Dedifferentiated amniotic fluid mesenchymal stem cell (primary cell): Measurements from ENCODE around the gene PRR5L.
A peak's percentile ranks its signal among the peaks of the same experiment; 100 is the strongest.

Source experiments
- DNase-seq: peaks from one replicate; pipeline ENCODE4 v3.0.0-alpha.2; 2016; ENCODE audit errors: extremely low spot score

Gene PRR5L

DNA sequence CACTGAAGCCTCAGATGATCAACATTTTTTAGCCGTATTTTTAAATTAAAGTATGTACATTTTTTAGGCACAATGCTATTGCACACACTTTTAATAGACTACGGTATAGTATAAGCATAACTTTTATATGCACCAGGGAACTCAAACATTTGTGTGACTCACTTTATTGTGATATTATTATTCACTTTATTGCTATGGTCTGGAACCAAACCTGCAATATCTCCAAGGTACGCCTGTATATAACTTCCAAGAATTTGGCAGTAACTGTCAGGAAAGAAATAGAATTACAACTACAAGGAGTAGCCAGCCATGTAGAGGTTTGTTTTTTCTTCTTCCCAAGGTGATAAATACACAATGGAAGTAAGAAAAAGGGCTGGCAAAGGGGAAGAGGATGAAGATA is 62.3 kb downstream of the PRR5L start:
- no peak for DNase-seq

DNA sequence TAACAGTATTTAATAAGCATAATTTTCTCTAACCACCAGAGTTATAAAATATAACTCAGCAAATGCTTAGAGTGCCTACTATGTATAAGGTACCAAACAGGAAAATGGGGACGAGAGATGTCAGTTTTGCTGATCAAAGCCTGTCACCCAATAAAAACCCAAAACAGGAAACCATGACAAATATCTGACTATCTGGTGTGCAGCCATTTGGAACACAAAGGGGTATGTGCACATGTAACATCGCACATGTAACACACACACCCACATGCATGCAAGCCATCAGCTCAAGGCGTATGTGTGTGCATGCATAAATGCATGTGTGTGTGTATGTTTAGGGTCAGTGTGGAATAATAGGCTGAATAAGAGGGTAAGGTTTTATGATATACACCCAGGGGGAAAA is 64.2 kb downstream of the PRR5L start:
- DNase-seq: no peak

DNA sequence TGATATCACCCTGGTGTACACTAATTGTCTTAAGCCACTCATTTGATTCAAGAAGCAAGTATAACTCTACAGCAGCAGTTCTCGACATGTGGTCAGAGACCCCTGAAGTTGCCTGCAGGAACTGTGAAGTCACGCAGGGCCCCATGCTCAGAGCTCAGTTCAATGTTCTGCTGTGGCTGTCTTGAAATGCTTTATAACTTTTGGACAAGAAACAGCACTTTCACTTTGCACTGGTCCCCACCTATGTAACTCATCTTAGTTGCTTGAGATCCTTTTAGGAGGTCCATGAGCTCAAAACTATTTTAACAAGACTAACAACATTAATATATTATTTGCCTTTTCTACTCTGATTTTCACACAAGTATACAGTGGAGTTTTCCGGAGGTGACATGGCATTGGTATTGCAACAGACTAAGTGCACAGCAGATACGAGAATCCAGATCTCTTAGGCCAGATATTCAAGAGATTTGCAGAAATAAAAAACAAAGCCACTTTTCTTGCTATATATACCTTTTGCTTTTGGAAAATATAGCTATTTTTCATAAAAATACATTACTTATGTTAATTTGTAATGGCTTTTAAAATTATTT is 64.8 kb downstream of the PRR5L start:
- DNase-seq: no peak

DNA sequence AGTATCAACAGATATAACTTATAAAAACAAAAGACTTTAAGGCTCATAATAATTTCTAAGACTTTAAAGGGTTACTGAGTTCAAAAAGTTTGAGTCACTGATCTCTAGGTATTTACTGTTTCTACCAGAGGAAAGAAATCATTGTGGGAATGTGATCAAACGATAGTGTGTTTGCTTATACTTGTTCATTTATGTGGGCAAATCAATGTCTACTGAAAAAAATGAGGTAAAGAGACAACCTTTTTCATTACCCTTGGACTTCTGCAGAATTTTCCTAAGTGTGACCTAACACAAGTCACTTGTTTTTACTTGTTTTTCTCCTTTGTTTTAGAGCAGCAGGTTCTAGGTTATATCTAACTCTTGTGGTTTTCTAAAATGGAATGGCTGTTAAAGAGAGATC is 65.4 kb downstream of the PRR5L start:
- DNase-seq: no peak

DNA sequence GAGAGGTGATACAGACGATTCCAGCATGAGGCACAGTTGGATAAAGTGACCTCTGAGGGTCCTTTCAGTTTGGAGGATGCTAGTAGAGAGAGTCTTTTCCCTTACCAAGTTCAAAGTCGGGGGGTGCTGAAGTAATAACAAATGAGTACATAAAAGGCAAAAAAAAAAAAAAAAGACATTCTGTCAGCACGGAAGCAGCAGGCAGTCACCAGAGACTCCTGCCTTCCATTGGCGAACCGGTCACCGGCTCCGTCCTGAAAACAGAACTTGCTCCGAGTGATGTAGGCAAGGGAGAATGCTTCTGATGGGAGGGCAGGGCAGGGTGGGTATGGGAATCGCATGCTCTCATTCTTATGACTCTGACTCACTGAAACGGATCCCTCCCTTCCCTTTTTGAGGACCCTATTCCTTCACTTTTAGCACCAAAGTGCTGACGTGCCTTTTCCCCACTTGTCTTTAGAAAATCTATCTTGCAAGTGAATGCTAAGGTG is 65.9 kb downstream of the PRR5L start:
- peak; percentile 91 for DNase-seq

DNA sequence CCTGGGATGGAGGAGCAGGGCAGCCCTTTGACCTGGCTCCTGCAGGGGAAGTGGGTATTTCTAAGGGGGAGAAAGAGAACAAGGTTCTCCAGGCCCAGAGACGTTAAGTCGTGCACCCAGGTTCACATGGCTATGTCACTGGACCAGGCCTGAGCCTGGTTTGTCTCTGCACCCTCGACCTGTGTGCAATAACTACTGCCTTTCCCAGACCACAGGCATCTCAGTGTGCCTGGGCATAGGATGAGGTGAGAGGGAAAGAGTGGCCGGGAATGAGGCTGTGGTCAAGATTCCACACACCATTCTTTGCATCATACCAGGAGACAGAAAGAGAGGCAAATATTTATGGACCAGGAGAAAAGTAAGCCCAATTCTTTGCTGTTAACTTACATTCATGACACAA is 66.8 kb downstream of the PRR5L start:
- no peak for DNase-seq

DNA sequence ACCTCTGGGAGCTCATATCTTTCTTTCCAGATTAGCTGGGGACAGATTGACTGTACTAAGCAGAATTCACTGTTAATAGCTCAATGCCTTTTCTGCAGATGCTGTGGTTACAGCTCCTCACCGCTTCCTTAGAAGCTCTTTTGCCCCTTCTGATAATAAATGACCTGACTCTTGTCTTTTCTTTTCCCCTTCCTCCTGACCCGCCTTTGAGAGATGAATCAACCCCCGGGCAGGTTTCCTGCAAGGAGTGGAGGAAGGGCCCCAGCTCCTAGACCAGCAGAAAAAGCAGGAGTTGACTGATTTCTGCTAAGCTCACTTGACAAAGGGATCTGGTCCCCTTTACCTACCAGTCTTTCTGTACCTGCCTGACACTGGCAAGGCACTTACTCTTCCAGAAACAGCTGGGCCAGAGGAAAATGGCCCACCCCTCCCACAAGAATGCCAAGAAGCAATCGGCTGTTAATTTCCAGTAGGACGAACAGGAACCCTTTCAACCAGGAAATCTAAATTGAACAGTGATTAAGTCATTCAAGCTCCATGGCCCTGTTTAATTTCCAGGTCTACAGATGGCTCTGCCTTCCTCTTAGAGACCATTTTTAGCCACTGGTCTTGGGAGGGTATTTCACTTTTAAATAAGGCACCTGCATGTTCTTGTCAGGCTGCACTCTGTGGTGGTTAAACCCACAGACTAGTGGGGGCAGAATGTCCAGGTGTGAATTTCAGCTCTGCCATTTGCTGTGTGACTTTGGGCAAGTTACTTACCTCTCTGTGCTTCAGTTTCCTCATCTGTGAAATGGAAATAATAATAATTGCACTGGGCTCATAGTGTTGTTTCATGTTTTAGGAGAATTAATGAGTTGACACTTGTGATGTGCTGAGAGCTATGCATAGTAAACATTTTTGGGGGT is 67.5 kb downstream of the PRR5L start:
- no peak for DNase-seq

DNA sequence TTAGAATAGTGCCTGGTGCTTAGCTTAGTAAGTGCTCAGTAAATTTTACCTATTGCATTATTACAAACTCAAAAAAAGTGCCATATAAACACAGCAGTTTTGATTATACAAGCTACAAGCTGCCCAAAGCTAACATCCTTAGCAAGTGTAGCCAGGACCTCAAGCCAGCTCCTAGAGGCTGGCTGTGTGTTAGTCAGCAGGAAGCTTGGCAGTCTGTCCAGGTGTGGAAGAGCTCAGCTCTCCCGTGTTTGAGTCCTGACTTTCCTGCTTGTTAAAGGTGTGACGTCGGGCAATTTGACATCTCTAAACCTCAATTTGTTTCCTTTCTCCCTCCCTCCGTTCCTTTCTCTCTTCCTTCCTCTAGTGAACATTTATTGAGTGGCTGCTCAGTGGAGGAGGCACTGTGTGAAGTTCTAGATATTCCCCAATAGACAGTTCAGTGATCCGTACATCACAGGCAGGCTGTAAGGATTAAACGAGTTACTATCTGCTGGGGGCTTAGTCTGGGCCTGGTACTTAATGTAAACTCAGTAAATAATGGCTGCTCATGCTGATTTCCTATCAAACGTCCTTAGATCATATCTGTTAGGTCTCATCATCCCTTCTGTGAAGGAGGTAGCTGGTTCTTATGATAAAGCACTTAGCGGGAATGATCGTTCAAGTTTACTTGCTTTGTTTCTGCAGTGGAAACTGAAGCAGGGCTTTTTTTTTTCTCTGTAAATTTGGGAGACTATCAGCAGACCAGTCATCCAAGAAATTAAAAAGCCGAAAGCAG is 68.7 kb downstream of the PRR5L start:
- no peak for DNase-seq

DNA sequence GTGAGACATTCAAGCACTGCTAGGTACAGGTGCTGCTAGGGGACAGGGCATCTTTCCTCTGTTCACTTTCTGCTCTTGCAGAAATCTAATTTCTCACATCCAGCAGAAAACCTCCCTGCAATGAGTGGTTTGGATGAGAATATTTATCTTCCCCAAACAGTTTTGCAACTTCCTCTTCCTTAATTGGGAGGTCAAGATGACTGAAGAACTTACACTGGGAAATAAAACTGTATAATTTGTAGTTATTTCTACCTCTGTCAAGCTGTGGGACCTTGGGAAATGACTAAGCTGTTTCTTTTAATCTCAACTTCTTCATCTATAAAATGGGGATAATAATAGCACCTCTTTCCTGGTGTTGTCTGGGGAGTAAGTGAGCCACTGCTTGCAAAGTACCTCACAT is 69.8 kb downstream of the PRR5L start:
- no peak for DNase-seq

DNA sequence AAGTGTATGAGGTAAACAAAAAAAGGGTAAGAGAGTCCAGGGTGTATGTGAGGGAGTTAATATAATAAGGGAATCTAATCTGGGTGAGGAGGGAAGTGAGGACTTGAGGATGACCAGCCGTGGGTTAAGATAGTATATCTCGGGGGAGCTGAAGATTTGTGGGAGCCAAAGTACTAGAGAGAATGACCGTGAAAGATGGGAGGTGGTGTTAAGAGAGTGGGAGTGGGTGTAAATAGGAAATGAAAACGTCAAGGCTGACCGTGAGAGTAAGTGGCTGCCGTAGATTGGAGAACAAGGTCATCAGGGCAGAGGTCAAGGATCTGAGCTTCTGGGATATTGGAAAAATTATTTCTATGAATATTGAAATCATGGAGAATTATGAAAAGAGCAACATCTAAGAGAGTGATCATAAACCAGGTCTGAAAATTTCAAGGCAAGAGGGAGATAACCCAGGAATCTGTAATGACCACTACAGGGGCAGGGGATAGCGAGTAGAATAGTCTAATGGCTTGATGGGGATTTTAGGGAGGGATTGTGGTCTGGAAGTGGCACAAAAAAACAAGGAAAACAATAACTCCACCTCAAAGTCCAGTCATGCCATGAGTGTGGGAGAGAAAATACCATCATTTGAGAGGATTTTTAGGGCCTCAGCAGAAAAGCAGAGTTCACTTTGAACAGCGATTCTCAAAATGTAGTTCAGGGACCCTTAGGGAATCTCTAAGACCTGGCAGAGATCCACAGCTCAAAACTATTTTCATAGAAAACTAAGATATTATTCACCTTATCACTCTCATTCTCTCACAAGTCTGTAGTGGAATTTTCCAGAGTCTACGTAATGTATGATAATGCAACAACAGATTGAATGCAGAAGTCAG is 72.0 kb downstream of the PRR5L start:
- no peak for DNase-seq

DNA sequence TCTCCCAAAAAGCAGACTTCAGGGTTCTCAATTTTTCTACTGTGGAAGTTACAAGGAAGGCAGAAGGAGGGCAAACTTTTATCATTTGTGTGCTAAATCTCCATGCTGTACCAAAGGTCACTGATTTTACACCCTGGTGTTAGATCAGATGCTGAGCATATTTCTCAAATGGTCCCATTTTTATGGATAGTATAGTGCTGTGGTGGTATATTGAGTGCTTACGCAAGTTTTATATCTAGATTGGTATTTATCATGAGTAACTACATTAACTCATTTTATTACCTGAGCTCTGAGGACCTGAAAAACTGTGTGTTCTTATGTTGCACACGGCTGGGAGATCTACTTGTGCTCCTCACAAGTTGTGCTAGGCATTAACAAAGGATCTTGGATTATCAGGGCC is 75.1 kb downstream of the PRR5L start:
- DNase-seq: no peak

DNA sequence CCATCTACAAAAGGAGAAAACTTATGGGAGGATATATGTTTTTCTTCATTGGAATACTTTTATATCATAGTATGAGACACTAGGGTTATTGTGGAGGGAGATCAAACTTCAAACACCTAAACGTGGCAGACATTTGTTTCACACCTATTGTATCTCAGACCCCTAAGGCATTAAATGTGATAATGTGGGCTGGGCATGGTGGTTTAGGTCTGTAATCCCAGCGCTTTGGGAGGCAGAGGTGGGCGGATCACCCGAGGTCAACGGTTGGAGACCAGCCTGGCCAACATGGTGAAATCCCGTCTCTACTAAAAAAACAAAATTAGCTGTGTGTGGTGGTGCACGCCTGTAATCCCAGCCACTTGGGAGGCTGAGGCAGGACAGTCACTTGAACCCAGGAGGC is 75.5 kb downstream of the PRR5L start:
- DNase-seq: no peak

DNA sequence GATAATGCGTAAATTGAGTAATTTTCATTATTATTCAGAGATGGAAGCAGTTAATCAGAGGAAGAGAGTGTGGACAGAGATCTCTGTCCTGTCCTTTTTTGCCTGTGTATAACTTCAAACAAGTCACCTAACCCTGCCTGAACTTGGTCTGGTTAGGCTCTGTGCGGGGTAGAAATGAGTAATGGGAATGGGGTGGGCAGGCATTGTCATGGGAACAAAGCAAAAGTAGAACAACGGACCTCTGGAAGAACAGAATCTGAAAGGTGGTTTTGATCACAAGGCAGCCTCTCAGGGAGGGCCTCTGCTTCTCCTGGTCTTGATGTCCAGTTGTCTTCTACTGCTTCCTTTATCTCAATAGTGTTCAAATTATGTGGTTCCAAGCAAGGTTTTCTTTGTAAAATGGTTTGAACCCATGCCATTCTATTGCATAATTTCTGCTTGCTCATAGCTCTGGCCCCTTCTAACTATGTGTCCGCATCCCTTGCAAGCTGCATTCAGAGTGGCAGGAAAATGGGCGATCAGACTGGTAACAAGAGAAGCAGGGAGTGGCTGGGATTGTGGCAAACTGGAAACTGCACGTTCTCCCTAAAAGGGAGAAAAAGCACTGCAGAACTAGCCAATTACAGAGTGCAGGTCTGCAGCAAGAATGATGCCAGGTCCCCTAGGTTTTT is 76.1 kb downstream of the PRR5L start:
- peak; percentile 70 for DNase-seq

DNA sequence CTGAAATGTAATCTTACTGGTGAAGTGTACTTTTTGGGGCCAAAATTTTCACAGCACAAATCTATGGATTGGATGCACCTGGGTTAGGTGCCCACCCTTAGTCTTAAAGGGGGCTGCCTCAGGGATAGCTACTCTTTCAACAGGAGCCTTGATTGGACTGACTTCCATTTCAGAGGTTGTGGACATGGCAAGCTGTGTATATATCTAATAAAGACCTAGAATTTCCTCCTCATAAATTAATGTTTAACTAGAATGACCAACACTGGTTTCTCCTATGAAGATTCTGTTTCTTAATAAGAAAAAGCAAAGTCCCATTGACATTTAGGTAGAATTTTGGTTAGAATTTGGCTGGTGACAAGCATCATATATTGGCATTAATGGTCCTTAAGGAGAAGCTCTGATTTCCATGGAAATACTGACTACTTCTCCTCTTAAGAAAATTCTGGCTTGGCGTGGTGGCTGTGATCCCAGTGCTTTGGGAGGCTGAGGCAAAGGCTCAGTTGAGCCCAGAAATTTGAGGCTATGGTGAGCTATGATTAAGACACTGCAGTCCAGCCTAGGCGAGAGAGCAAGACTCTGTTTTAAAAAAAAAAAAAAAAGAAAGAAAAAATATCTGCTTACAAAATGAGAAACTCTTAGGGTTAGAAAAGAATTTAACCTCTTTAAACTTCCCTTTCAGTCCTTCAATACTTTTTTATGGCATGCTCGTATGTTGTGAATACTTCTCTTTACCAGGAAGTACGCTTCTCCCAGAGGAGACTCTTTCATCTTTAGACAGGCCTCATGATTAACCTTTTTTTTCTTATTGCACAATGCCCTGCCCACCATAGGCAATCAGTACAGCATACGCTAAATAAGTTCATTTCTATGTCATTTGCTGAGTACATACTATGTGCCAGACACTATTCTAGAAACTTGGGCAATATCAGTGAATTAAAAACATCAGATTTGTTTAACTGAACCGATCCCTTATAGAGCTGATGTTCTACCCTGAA is 77.2 kb downstream of the PRR5L start:
- DNase-seq: no peak

DNA sequence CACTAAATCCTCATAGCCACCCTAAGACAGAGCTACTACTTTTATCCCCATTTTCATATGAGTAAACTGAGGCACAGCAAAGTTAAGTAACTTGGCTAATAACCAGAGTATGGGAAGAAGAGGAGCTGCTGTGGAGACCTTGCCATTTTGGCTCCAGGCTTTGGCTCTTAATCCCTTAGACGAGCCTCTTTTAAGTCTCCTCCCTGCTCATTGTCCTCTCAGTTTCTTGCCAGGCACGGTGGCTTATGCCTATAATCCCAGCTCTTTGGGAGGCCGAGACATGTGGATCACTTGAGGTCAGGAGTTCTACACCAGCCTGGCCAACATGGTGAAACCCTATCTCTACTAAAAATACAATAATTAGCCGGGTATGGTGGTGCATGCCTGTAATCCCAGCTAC is 78.6 kb downstream of the PRR5L start:
- no peak for DNase-seq

DNA sequence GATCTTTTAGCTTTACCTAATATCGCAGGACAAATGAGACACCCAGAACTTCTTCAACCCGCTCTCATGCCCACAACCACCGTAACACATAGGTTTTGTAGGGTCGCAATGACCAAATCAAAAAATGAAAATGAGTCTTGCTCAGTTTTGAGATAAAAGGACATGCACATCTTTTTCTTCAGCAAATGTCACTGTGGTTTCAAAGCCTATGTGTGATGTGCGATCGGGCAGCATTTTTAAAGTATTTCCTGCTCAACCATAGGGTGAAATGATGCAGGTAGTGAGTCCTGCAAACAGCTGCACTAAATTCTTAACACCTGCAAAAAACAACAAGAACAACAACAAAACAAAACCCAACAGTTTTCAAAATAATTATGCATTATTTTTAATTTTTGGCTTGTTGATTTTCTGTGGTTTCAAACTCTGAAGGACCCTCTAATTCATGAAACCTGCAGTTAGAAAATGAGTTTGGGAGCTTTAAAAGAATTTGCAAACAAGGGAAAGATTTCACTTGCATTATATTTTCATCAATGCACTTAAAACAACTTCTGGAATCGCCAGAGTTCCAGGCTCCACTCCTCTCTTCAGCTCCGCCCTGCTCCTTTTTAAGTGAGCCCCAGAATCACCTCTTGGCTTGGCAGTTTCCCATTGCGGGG is 79.4 kb downstream of the PRR5L start:
- DNase-seq: no peak

DNA sequence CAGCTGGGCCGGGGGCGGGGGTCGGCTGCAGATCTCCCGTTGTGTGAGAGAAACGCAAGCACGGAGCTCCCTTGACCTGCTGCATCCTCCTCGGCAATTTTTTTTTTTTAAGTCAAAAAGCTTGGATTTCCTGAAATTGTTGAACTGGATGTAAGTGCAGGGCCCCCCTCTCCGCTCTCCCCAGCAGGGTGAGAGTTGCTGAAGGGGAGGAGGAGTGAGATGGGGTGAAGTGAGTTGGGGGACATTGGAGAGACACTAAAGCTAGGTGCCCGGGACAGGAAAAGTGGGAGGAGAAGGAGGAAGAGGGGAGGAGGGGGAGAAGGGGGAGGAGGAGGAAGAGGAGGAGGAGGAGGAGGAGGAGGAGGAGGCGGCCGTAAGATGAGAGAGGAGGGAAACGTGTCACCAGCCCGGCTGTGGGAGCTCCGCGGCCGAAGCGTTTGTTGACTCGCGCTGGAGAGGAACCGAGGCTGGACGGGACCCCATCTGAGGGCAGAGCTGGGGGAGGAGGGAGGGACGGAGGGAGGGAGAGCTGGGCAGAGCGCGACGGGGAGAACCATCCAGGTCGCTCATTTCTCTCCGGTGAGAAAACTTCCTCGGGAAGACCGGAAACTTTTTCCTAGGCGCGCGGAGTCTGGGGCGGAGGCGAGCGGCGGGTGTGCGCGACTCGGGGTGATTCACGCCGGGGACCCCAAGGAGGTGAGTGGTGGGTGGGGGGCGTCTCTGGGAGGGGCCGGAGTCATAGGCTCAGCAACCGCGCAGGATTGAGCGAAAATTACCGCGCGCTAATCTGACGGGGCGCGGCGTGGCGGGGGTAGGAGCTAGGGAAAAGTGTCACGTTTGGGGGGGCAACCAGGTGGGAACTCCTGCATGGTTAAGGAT is 80.2 kb downstream of the PRR5L start:
- no peak for DNase-seq
